GM23338 (cell line): ENCODE results near the gene GLTP. TPM values are rescaled to one million over a fixed set of nuclear protein-coding genes. Genes with fewer than 3 reads are reported as not detected.

Experiments used
- ATAC-seq: fragments of 200-7000 bp; cut with Tn5 transposase; 3 replicates; pipeline ENCODE4 v1.9.1; 2020
- DNase-seq: peaks from one replicate; pipeline ENCODE4 v3.0.0-alpha.2; 2015; ENCODE audit warnings: low spot score
- H2AFZ ChIP-seq: fragments of 200-600 bp; sonication (generic); 2 replicates; pipeline ENCODE4 v1.8.0; 2016; ENCODE audit warnings: antibody characterized with exemption, mild to moderate bottlenecking, moderate library complexity
- H3F3A ChIP-seq: fragments of 200-600 bp; sonication (generic); replicated peaks from 2 replicates; pipeline ENCODE4 v1.8.0; 2017; ENCODE audit warnings: antibody characterized with exemption, mixed run types, low read depth
- H3K27ac ChIP-seq: fragments of 200-600 bp; sonication (generic); 2 replicates; pipeline ENCODE4 v1.6.1; 2016; ENCODE audit warnings: low read depth
- H3K27me3 ChIP-seq: fragments of 200-600 bp; sonication (generic); 2 replicates; pipeline ENCODE4 v1.8.0; 2016; ENCODE audit warnings: mild to moderate bottlenecking, mixed run types, moderate library complexity; ENCODE audit not compliant: insufficient read depth
- H3K36me3 ChIP-seq: fragments of 200-600 bp; sonication (generic); 2 replicates; pipeline ENCODE4 v1.8.0; 2016; ENCODE audit warnings: mild to moderate bottlenecking; ENCODE audit not compliant: insufficient read depth
- H3K4me1 ChIP-seq: fragments of 200-600 bp; sonication (generic); 2 replicates; pipeline ENCODE4 v1.8.0; 2016; ENCODE audit warnings: mild to moderate bottlenecking, moderate library complexity; ENCODE audit not compliant: insufficient read depth
- H3K4me2 ChIP-seq: fragments of 200-600 bp; sonication (generic); 2 replicates; pipeline ENCODE4 v1.7.1; 2017; ENCODE audit warnings: mixed run types
- H3K4me3 ChIP-seq: fragments of 200-600 bp; sonication (generic); 2 replicates; pipeline ENCODE4 v1.6.1; 2016; ENCODE audit warnings: mixed run types
- H3K79me2 ChIP-seq: fragments of 200-600 bp; sonication (generic); replicated peaks from 2 replicates; pipeline ENCODE4 v1.8.0; 2017; ENCODE audit warnings: mild to moderate bottlenecking; ENCODE audit not compliant: insufficient read depth
- H3K9me2 ChIP-seq: fragments of 200-600 bp; sonication (generic); 2 replicates; pipeline ENCODE4 v1.8.0; 2017; ENCODE audit not compliant: insufficient read depth
- H4K20me1 ChIP-seq: fragments of 200-600 bp; sonication (generic); replicated peaks from 2 replicates; pipeline ENCODE4 v1.8.0; 2017; ENCODE audit warnings: mild to moderate bottlenecking; ENCODE audit not compliant: insufficient read depth
- H3K27ac Mint-ChIP-seq: 2 replicates; pipeline ENCODE4 v1.8.0; 2020; ENCODE audit warnings: inconsistent platforms, mild to moderate bottlenecking, moderate library complexity, mixed read lengths
- H3K27me3 Mint-ChIP-seq: 3 replicates; pipeline ENCODE4 v1.8.0; 2022; ENCODE audit warnings: low read depth, mild to moderate bottlenecking, moderate library complexity, mixed read lengths, inconsistent platforms; ENCODE audit not compliant: insufficient read depth, poor library complexity
- H3K36me3 Mint-ChIP-seq: 3 replicates; pipeline ENCODE4 v1.8.0; 2021; ENCODE audit warnings: low read depth, mild to moderate bottlenecking, inconsistent platforms, moderate library complexity, mixed read lengths
- H3K4me1 Mint-ChIP-seq: 3 replicates; pipeline ENCODE4 v1.8.0; 2020; ENCODE audit warnings: mild to moderate bottlenecking, inconsistent platforms, mixed read lengths
- H3K4me3 Mint-ChIP-seq: 3 replicates; pipeline ENCODE4 v1.8.0; 2021; ENCODE audit warnings: moderate library complexity, mild to moderate bottlenecking, inconsistent platforms, mixed read lengths
- H3K9me3 Mint-ChIP-seq: 3 replicates; pipeline ENCODE4 v1.8.0; 2020; ENCODE audit warnings: moderate library complexity, mild to moderate bottlenecking, inconsistent platforms, mixed read lengths
- EZH2phosphoT487 ChIP-seq: fragments of 200-600 bp; sonication (generic); IDR thresholded peaks from one replicate; pipeline ENCODE4 v1.8.1; 2018; ENCODE audit warnings: antibody characterized with exemption; ENCODE audit not compliant: unreplicated experiment
- ZNF114 ChIP-seq: fragments of 250-450 bp; sonication (Bioruptor Pico); IDR thresholded peaks from 2 replicates; pipeline ENCODE4 v1.5.0; 2020; ENCODE audit warnings: mild to moderate bottlenecking, moderate library complexity
- ZNF331 ChIP-seq: fragments of 250-450 bp; sonication (Bioruptor Pico); IDR thresholded peaks from 2 replicates; pipeline ENCODE4 v1.5.0; 2020; ENCODE audit warnings: low read depth, mild to moderate bottlenecking, moderate library complexity
- ZNF462 ChIP-seq: fragments of 250-450 bp; sonication (Bioruptor Pico); IDR thresholded peaks from 2 replicates; pipeline ENCODE4 v1.5.0; 2020; ENCODE audit warnings: mild to moderate bottlenecking, moderate library complexity
- polyA plus RNA-seq: library from polyadenylated mRNA; unstranded; fragments of >200 nt; fragmentation: Nextera tagmentation; extraction: Ambion mirVana; gene quantifications from 2 replicates; pipeline ENCODE4 v1.2.1, GENCODE V29; 2016
- total RNA-seq: library from RNA; depleted of rRNA; stranded (reverse); fragments of >200 nt; shearing (Covaris generic); gene quantifications from 2 replicates; pipeline ENCODE4 v1.2.3, GENCODE V29; 2014

The GLTP gene
- total and polyA plus RNA-seq, 2 experiments from 2014 or later, result 26.5 to 30.2 TPM

GRCh38 chr12:109868182-109869051 is 11.9 kb downstream of the GLTP start:
- Mint-ChIP-seq H3K27me3 (peaks cover 5% of the 10 kb centered on the region), H3K4me3 (no peak overlapping the region), H3K9me3 (no peaks in the 10 kb centered on the region), H3K27ac (no peak overlapping the region), H3K36me3 (peaks cover 5% of the 10 kb centered on the region; the same call in 2 of the 3 replicates), H3K4me1 (peaks cover 28% of the 10 kb centered on the region)
- Histone ChIP-seq H2AFZ (no peak overlapping the region), H3F3A (0 out of 2 replicates have a peak, but pooled peaks cover 3% of the 10 kb centered on the region), H3K79me2 (peaks cover 36% of the 10 kb centered on the region), H3K4me3 (no peak overlapping the region), H3K4me2 (no peak overlapping the region), H3K9me2 (no peaks in the 10 kb centered on the region), H3K27me3 (no peaks in the 10 kb centered on the region), H3K4me1 (peaks cover 9% of the 10 kb centered on the region), H3K36me3 (no peaks in the 10 kb centered on the region), H4K20me1 (peaks cover 11% of the 10 kb centered on the region; the same call in 1 of the 2 replicates), H3K27ac (no peak overlapping the region)
- ATAC-seq (no peak), DNase-seq (no peak)
- TF ChIP-seq EZH2phosphoT487, result no peak
- TF ChIP-seq ZNF331 (CRISPR knock-in tag), result no peak
- TF ChIP-seq ZNF462 (CRISPR knock-in tag), result no peak

GRCh38 chr12:109864916-109865315 is 15.4 kb downstream of the GLTP start:
- DNase-seq (peak; percentile 44), ATAC-seq (peak; percentile 43; the same call in 2 of the 3 replicates)
- Histone ChIP-seq H3K9me2 (no peaks in the 10 kb centered on the region), H3K27ac (no peak overlapping the region), H3K79me2 (peaks cover 13% of the 10 kb centered on the region), H3K4me3 (no peak overlapping the region), H3K4me1 (no peaks in the 10 kb centered on the region), H3K4me2 (no peak overlapping the region), H4K20me1 (peaks cover 17% of the 10 kb centered on the region; the same call in 1 of the 2 replicates), H3K27me3 (no peaks in the 10 kb centered on the region), H3K36me3 (no peaks in the 10 kb centered on the region), H2AFZ (no peak overlapping the region), H3F3A (no peaks in the 10 kb centered on the region)
- Mint-ChIP-seq H3K4me3 (0 out of 3 replicates have a peak overlapping the region, but pooled peaks have one; percentile 7), H3K9me3 (no peaks in the 10 kb centered on the region), H3K4me1 (peaks cover 12% of the 10 kb centered on the region), H3K27me3 (peaks cover 5% of the 10 kb centered on the region), H3K27ac (no peak overlapping the region), H3K36me3 (no peaks in the 10 kb centered on the region)
- no peak for TF ChIP-seq EZH2phosphoT487
- no peak for TF ChIP-seq ZNF114 (CRISPR knock-in tag)
